WTC11 (cell line): ENCODE data around the gene CETP. TPM values are rescaled to one million over a fixed set of nuclear protein-coding genes. Genes with fewer than 3 reads are reported as not detected.

ENCODE experiments used
- ATAC-seq: fragments of 200-7000 bp; cut with Tn5 transposase; 2 replicates; pipeline ENCODE4 v1.10.0; 2021; ENCODE audit warnings: mild to moderate bottlenecking, moderate library complexity
- CTCF ChIA-PET: fragments of 300-600 bp; sonication (Branson Sonifier 250); formaldehyde crosslinking; loops from one replicate; lab custom pipeline; 2021; ENCODE audit warnings: antibody characterized with exemption; lab: Charles Lee
- POLR2A ChIA-PET: fragments of 350-600 bp; sonication (Branson Sonifier 250); formaldehyde crosslinking; loops from one replicate; lab custom pipeline; 2021; ENCODE audit warnings: antibody characterized with exemption; lab: Charles Lee
- DNase-seq: peaks from one replicate; pipeline ENCODE4 v3.0.0; 2021; ENCODE audit warnings: low spot score
- H3K27ac Mint-ChIP-seq: 2 replicates; pipeline ENCODE4 v1.8.0; 2021; ENCODE audit warnings: mixed read lengths
- H3K27me3 Mint-ChIP-seq: 2 replicates; pipeline ENCODE4 v1.8.0; 2021; ENCODE audit warnings: low read depth, mild to moderate bottlenecking, moderate library complexity, mixed read lengths
- H3K36me3 Mint-ChIP-seq: 2 replicates; pipeline ENCODE4 v1.8.0; 2021; ENCODE audit warnings: mixed read lengths
- H3K4me1 Mint-ChIP-seq: 2 replicates; pipeline ENCODE4 v1.8.0; 2022; ENCODE audit warnings: mixed read lengths
- H3K4me3 Mint-ChIP-seq: 2 replicates; pipeline ENCODE4 v1.8.0; 2021; ENCODE audit warnings: mild to moderate bottlenecking, moderate library complexity, mixed read lengths
- H3K9me3 Mint-ChIP-seq: 2 replicates; pipeline ENCODE4 v1.8.0; 2021; ENCODE audit warnings: mixed read lengths
- CTCF ChIP-seq: fragments of 200-600 bp; IDR thresholded peaks from 2 replicates; pipeline ENCODE4 v1.8.0; 2022; ENCODE audit warnings: antibody characterized with exemption
- E2F4 ChIP-seq: sonication (generic); formaldehyde crosslinking; IDR thresholded peaks from 2 replicates; pipeline ENCODE4 v1.8.1; 2022; ENCODE audit warnings: low read depth, mild to moderate bottlenecking, moderate library complexity, missing genetic modification reagents, borderline replicate concordance
- E2F5 ChIP-seq: sonication (generic); formaldehyde crosslinking; IDR thresholded peaks from 2 replicates; pipeline ENCODE4 v1.8.1; 2022; ENCODE audit warnings: mild to moderate bottlenecking, moderate library complexity, missing genetic modification reagents
- HMGA2 ChIP-seq: fragments of 250-450 bp; sonication (Bioruptor Pico); IDR thresholded peaks from 2 replicates; pipeline ENCODE4 v1.4.0; 2021; ENCODE audit warnings: mild to moderate bottlenecking, moderate library complexity
- IRF1 ChIP-seq: sonication (generic); formaldehyde crosslinking; IDR thresholded peaks from 2 replicates; pipeline ENCODE4 v1.8.0; 2023; ENCODE audit warnings: missing genetic modification reagents
- KAT7 ChIP-seq: sonication (generic); formaldehyde crosslinking; IDR thresholded peaks from 2 replicates; pipeline ENCODE4 v1.8.1; 2023; ENCODE audit warnings: missing genetic modification reagents, mild to moderate bottlenecking, borderline replicate concordance
- MAX ChIP-seq: sonication (generic); formaldehyde crosslinking; IDR thresholded peaks from 2 replicates; pipeline ENCODE4 v1.8.0; 2022; ENCODE audit warnings: mild to moderate bottlenecking, missing genetic modification reagents
- NFYB ChIP-seq: sonication (generic); formaldehyde crosslinking; conservative IDR thresholded peaks from 2 replicates; pipeline ENCODE4 v1.8.0; 2022; ENCODE audit warnings: low read depth, missing genetic modification reagents
- NR1H2 ChIP-seq: sonication (generic); formaldehyde crosslinking; IDR thresholded peaks from 2 replicates; pipeline ENCODE4 v1.9.0; 2021; ENCODE audit warnings: mild to moderate bottlenecking, moderate library complexity, missing genetic modification reagents
- NR2C2 ChIP-seq: sonication (generic); formaldehyde crosslinking; IDR thresholded peaks from 2 replicates; pipeline ENCODE4 v1.8.0; 2022; ENCODE audit warnings: mild to moderate bottlenecking, missing genetic modification reagents
- OVOL2 ChIP-seq: fragments of 250-450 bp; sonication (Bioruptor Pico); IDR thresholded peaks from 2 replicates; pipeline ENCODE4 v1.9.0; 2021; ENCODE audit warnings: mild to moderate bottlenecking, borderline replicate concordance
- PRRX2 ChIP-seq: fragments of 250-450 bp; sonication (Bioruptor Pico); IDR thresholded peaks from 2 replicates; pipeline ENCODE4 v1.8.0; 2021; ENCODE audit warnings: mild to moderate bottlenecking
- RORB ChIP-seq: fragments of 250-450 bp; sonication (Bioruptor Pico); IDR thresholded peaks from 2 replicates; pipeline ENCODE4 v1.9.0; 2021; ENCODE audit warnings: mild to moderate bottlenecking
- ZNF232 ChIP-seq: sonication (generic); formaldehyde crosslinking; IDR thresholded peaks from 2 replicates; pipeline ENCODE4 v1.8.0; 2022; ENCODE audit warnings: mild to moderate bottlenecking, missing genetic modification reagents
- ZNF281 ChIP-seq: sonication (generic); formaldehyde crosslinking; IDR thresholded peaks from 2 replicates; pipeline ENCODE4 v1.8.0; 2023; ENCODE audit warnings: mild to moderate bottlenecking, missing genetic modification reagents
- ZNF512 ChIP-seq: sonication (generic); formaldehyde crosslinking; IDR thresholded peaks from 2 replicates; pipeline ENCODE4 v1.8.1; 2022; ENCODE audit warnings: missing genetic modification reagents, borderline replicate concordance
- ZNF532 ChIP-seq: fragments of 250-450 bp; sonication (Bioruptor Pico); IDR thresholded peaks from 2 replicates; pipeline ENCODE4 v1.9.0; 2021; ENCODE audit warnings: mild to moderate bottlenecking, borderline replicate concordance
- ZSCAN18 ChIP-seq: fragments of 250-450 bp; sonication (Bioruptor Pico); IDR thresholded peaks from 2 replicates; pipeline ENCODE4 v2.1.2; 2022; ENCODE audit warnings: mild to moderate bottlenecking, moderate library complexity
- total RNA-seq: library from RNA; stranded (reverse); gene quantifications from 3 replicates; pipeline ENCODE4 v1.2.3, GENCODE V29; 2021

CETP gene
- total RNA-seq, 1 experiment from 2014 or later: not detected

- Mint-ChIP-seq H3K4me1 (peaks cover 12% of the 10 kb centered on the region), H3K27me3 (no peaks in the 10 kb centered on the region), H3K36me3 (no peaks in the 10 kb centered on the region), H3K27ac (peak overlapping the region; percentile 12; the same call in 1 of the 2 replicates)
- TF ChIP-seq NR2C2 (CRISPR knock-in tag) (no peak), RORB (CRISPR knock-in tag) (no peak), NR1H2 (no peak), ZNF232 (CRISPR knock-in tag) (no peak), ZNF532 (CRISPR knock-in tag) (no peak), E2F5 (no peak), OVOL2 (CRISPR knock-in tag) (no peak), MAX (CRISPR knock-in tag) (no peak), KAT7 (no peak), NFYB (CRISPR knock-in tag) (no peak), CTCF (no peak)
- TF ChIP-seq, all 79 proteins: peak for 0
- ChIA-PET CTCF (interaction anchor here (1.2 to 1.6 kb wide), 3 partner anchors 37 to 68 kb away, joined by 4 to 5 read pairs (median 4); no protein-coding TSS in a partner anchor), POLR2A (no interaction called here)
- no peak for DNase-seq
- H3K9me3 Mint-ChIP-seq: no peaks in the 10 kb centered on the region
- ATAC-seq: no peak
- H3K4me3 Mint-ChIP-seq: no peak overlapping the region
These were observed 48.0 kb downstream of the CETP start for GRCh38 chr16:57009643-57010170.

GRCh38 chr16:57012353-57012752 lies 50.6 kb downstream of the CETP start:
- no peaks in the 10 kb centered on the region for H3K36me3 Mint-ChIP-seq
- no peaks in the 10 kb centered on the region for H3K27me3 Mint-ChIP-seq
- no peak overlapping the region for H3K27ac Mint-ChIP-seq
- DNase-seq: peak; percentile 58
- ATAC-seq: peak; percentile 60
- POLR2A ChIA-PET: no interaction called here
- CTCF ChIA-PET: interaction anchor here (0.8 to 2.2 kb wide), 5 partner anchors 23 to 72 kb away, joined by 4 to 16 read pairs (median 4); partner anchors contain the start of gene NLRC5
- H3K4me1 Mint-ChIP-seq: peaks cover 7% of the 10 kb centered on the region
- TF ChIP-seq ZNF232 (CRISPR knock-in tag) (no peak), RORB (CRISPR knock-in tag) (no peak), HMGA2 (no peak), ZNF281 (no peak), PRRX2 (no peak), ZNF512 (CRISPR knock-in tag) (no peak), E2F4 (CRISPR knock-in tag) (no peak), IRF1 (CRISPR knock-in tag) (no peak), ZSCAN18 (CRISPR knock-in tag) (no peak)
- H3K4me3 Mint-ChIP-seq: no peak overlapping the region
- H3K9me3 Mint-ChIP-seq: no peaks in the 10 kb centered on the region
